Measurements from ENCODE around the gene OTOGL. TPM values are rescaled to one million over a fixed set of nuclear protein-coding genes. Genes with fewer than 3 reads are reported as not detected.
"Not testable (repeated sequence)": the region's sequence is repeated elsewhere in the genome, so short reads cannot be mapped to it uniquely, and the experiment has no call there.

The OTOGL gene
- polyA plus RNA-seq, 10 donors: 0.12 to 2.1 (median 0.52) TPM

DNA sequence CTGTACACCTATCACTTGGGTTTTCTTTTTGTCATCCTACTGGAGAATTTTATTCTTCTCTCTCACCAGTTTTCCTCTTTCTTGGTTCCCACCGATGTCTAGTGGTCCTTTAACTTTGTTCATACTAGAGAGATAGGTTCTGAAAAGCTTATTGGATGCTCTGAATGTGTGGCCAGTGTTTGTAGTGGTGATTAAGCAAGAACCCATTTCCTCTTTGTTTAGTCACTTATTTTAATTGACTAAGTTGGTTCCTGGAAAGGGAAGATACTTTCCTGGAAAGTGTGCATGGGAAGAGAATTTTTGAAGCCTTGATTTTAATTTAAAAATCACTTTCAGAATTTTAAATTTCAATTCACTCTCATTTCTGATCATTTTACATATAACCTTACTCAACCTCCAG is 127.2 kb downstream of the OTOGL start:
- DNase-seq: no peak

DNA sequence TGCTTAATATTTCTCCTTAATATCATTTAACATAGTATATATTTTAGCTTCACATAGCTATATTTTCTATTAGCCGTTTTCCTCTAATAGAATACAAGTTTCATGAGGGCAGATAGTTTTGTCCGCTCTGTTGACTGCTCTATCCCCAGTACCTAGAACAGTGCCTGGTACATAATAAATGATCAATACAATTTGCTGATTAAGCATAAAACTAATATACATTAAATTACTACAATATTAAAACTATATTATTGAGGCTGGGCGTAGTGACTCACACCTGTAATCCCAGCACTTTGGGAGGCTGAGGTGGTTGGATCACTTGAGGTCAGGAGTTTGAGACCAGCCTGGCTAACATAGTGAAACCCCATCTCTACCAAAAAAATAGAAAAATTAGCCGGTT is 128.6 kb downstream of the OTOGL start:
- not testable (repeated sequence) for DNase-seq

DNA sequence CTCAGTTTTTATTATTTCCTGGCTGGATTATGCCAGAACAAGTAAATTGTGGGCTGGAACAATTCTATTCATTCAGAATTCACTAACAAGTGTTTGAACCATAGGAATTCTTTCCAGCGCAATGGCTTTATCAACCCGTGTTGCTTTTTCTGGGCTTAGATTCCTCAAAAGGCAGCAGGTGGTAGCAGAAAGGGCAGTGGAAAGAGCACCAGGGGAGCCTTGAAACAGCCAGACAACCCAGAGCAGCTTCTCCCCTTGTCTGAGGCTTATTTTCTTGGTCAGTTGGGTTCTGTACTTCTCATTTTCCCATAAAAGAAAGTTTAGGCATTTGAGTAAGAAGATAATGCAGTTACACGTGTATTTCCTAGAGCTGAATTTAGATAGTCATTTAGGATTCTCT is 130.7 kb downstream of the OTOGL start:
- peak; percentile 25 to 50 (median 35) for DNase-seq

GRCh38 chr12:80232837-80233236 is 133.5 kb downstream of the OTOGL start:
- no peak for DNase-seq

DNA sequence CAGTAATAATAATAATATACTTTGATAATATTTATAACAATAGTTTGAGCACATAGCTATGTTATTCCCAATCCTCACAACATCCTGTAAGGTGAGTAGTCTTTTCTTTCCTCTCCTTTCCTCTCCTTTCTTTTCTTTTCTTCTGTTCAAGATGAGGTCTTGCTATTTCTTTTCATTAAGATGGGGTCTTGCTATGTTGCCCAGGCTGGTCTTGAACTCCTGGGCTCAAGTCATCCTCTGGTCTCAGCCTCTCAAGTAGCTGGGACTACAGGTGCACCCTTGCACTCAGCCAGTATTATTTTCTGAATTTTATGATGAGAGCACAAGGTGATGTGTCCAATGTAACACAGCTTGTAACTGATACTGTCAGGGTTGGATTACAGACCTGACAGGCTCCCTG is 134.6 kb downstream of the OTOGL start:
- no peak for DNase-seq

DNA sequence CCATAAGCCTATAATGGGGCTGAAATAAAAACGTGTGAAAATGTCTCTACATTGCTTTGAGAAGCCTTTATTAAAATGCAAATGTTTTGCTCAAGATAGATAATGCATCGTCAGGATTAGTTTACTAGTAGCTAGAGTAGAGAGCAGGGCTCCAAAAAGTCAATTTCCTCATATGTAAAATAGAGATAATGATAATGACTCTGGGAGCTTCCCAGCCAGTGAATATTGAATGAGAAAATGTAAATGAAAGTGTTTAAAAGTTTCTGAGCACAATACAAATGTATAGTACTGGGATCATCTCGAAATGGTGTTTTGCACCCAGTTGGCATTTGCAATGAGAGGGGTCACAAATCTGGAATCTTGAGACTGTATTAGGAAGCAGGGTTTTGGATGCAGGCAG is 135.3 kb downstream of the OTOGL start:
- DNase-seq: no peak

DNA sequence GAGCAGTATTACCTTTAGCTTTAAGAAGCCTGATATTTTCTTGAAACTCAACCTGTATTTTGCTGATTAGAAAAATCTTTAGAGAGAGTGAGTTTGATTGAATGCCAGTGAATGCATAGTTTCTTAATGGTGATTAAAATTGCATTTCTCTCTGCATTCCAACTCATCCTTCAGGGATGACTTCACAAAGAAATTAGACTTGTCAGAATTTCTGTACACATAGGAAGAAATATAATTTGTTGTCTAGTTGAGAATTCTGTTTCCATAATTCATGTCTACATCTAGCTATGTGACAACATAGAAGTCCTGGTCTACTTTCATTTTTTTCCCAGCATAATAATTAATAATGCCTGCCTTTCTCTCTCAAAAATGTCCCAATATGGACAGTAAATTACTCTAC is 136.6 kb downstream of the OTOGL start:
- DNase-seq: no peak

GRCh38 chr12:80239867-80240266 is 140.5 kb downstream of the OTOGL start:
- DNase-seq: no peak

- DNase-seq: peak in 1 of 3 donors; percentile 33
Measured at GRCh38 chr12:80241576-80242273, 142.4 kb downstream of the OTOGL start.

- no peak for DNase-seq
Measured at GRCh38 chr12:80242321-80242720, 143.0 kb downstream of the OTOGL start.

GRCh38 chr12:80249581-80249980 is 150.2 kb downstream of the OTOGL start:
- DNase-seq: not testable (repeated sequence)

GRCh38 chr12:80257920-80258319 is 158.6 kb downstream of the OTOGL start:
- no peak for DNase-seq

DNA sequence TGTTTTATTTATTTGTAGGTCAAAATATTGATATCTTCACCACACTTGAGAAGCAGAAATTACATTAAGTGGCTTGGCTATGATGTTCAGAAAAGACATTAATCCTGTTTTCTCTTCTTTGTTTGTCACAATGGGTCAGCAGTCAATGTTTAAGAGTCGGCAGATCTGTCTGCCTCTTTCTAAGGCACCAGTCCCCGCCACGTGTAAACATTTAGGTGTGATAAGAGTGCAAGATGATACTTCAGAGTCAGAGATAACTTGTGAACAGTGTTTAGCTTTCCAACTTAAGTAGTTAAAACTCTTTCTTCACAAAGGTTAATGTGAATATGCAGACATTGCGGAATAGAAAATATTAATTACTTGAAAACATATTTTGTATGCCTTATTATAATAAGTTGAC is 160.9 kb downstream of the OTOGL start:
- no peak for DNase-seq

DNA sequence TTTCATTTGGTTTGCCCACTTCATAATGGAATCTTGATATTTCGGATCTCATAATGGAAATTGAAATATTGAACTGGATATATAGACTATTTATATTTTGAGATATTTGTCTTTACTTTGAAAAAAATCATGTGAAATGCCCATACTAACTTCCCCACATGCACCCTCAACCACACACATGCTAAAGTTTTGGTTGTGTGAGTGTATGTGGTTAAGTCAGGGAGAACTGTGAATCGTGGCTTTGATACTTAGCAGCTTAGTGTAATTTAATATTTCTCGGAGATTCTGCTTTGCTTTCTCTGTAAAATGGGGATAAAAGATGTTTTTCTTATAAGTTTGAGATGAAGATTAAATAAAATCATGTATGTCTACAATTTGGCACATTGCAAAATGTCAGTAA is 162.1 kb downstream of the OTOGL start:
- DNase-seq: no peak

- peak in 1 of 3 donors; percentile 12 for DNase-seq
Measured at GRCh38 chr12:80262346-80262745, 163.0 kb downstream of the OTOGL start.

GRCh38 chr12:80262771-80263170 is 163.4 kb downstream of the OTOGL start:
- no peak for DNase-seq

DNA sequence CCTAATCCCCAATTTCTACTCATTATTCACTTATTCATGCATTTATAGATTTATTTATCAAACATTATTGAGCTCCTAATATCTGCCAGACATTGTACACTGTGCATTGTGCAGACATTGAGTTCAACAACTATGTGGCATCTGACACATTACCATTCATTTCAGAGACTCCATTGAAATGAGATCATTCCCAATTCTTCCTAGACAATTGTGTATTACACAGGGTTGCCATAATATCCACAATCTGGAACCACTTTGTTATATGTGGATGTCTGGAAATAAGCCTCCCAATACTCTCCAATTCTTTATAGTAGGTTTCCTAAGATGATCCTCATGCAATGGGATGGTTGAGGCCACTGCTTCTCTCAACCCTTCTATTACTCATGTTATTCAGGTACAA is 165.0 kb downstream of the OTOGL start:
- DNase-seq: no peak

DNA sequence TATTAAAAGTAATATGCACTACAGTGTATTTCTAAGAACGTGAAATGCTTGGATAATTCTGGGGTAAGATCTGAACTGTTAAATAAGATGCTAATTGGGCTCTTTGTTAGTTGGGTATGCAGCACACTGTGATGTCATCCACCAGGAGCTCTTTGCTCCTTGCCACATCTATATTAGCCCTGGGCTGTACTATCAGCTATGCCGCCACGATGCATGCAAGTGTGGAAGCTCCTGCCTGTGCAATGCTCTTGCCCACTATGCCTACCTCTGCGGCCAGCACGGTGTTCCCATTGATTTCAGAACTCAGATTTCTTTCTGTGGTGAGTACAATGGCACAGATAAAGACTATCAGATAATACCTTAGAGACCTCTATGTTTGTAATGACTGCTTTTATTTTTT is 165.6 kb downstream of the OTOGL start:
- DNase-seq: no peak

DNA sequence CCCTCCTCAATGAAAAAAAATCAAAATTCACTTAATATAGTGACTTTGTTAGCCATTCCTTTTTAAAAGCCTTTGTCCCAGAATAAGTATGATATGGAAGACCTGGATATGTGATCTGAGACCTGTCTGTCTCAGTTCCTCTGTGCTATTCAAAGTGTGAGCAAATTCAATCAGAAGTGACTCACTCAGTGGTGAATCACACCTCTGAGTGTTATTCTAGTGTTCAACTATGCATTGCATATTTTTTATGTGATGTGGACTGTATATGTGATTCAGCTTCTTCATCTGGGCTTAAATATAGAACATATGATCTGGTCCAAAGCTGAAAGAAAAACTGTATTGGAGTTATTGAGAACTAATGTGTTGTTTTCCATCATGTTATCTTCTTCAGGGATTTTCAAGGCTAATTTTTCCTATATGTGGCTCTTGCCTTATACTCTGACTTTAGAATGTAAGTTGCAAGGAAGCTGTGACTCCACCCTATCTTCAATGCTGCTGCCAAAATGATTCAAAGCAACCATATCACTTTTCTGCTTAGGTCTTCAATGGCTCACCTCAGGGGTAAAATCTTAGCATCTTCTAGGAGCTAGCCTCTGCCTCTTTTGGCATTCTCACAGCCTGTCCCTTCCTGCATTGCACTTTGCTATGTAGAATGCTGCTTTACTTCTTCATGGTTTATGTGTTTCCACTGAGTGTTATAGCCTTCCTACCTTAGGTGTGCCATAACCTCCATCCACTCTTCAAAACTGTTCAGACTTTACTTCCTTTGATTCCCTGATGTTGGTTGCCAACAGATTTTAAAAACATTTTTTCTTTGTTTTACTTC is 169.8 kb downstream of the OTOGL start:
- peak; percentile 9 to 83 (median 32) for DNase-seq

- peak; percentile 41 to 71 (median 45) for DNase-seq
Measured at GRCh38 chr12:80269803-80270552, 170.6 kb downstream of the OTOGL start.

DNA sequence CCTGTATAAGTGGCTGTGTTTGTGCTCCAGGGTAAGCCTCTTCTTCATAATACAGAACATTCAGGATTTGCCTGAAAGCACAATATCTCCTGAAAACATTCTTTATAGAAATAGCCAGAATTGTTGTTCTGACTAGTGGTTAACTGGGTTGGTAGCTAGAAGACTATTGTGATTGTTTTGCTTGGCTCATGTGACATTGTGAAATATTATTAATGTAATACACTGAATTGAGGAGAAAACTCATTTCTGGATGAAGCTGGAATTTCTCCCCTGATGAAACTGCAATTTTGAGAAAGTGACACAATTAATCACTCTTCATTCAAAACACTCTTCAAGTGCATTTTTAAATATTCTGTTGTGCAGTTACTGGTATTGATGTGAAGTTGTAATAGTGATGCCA is 172.4 kb downstream of the OTOGL start:
- DNase-seq: no peak

DNA sequence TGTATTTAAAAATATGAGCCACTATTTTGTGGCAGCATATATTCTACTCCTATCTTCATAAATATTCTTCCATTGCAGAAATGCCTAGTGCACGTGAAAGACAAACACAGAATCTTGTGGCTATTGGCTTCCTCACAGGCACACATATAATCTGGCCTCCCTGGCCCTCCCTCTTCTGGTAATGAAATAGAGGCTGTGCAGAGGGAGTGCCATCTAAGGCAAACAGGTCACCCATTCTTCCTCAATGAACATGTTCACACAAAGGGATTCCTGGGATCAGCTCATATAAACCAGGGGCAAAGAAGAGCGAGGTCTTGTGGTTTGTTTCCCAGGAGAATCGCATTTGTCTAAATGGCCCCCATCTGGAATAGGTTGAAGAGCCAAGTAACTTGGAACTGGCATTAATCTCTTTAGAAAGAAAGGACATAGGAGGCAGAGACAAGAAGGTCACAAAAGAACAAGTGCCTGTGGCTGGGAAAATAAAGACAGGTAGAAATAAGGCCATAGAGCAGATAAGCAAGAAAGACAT is 173.1 kb downstream of the OTOGL start:
- DNase-seq: no peak

Measured in muscle of back (tissue), 11 donors.